ENCODE results near the gene UPK2.
"Not testable (repeated sequence)": the region's sequence is repeated elsewhere in the genome, so short reads cannot be mapped to it uniquely, and the experiment has no call there.

UPK2 gene

DNA sequence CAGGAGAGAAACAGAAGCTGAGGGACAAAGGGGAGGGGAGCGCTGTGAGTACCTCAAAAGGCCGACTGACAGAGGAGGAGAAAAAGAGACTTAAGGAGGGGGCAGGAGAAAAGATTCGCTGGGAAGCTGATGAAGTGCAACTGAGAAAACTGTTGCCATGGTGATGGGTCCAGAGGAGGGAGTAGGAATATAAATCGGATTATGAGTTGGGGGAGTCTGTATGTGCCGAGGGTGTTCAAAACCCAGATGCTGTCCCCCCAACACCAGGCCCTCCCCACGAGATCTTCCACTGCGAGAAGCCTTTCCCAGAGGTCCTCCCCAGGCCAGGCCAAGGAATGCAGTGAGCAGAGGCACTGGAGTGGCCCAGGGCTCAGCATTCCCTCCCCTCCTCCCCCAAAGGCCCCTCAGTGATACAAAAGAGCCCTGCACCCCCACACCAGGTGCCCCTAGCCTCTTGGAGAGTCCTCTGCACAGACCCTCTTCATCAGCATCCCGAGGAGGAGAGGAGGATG lies 16.6 kb upstream of the UPK2 start:
- no peak for DNase-seq

DNA sequence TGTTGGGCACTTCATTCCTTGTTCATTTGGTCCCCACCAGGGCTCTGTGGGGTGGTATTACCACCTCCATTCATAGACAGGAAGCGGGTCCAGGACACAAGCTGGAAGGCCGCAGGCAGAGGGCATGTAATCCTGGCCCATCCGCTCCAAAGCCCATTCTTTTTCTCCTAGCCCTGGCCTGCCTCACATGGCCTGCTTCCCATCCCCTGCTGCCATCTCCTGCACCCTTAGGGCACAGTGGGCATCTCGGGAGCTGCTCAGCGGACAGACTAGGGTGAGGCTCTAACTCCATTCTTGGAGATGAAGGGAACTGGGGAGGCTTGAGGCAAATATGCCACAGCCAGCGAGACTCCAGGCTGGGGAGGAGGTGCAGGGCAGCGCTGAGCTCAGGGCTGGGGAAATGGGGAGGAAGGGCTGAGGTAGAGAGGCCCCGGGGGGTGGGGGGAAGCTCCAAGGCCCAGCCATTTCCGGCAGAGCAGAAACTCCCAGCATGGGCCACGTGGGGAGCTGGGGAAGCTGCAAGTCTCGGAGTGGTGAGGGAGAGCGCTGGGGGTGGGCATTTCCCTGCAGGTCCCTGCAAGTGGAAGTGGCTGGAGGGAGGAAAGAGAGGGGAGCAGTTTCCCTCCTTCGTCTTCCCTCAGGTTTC lies 16.0 kb upstream of the UPK2 start:
- peak; percentile 60 for DNase-seq

DNA sequence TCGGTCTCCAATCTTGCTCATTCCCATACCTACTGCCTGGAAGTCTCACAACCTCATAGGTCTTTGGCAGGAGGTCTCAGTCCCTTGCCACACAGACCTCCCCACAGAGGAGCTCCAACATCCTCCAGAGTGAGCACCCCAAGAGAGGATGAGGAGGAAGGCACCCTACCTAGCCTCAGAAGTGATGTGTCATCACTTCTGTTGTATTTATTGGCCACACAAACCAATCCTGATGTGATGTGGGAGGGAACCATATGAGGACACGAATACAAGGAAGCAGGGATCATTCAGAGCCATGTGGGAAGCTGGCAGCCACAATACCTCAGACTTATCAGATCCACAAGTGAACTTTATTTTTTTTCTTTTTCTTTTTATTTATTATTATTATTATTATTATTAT lies 9.0 kb upstream of the UPK2 start:
- no peak for DNase-seq

GRCh38 chr11:118948000-118948399 lies 8.1 kb upstream of the UPK2 start:
- DNase-seq = no peak

DNA sequence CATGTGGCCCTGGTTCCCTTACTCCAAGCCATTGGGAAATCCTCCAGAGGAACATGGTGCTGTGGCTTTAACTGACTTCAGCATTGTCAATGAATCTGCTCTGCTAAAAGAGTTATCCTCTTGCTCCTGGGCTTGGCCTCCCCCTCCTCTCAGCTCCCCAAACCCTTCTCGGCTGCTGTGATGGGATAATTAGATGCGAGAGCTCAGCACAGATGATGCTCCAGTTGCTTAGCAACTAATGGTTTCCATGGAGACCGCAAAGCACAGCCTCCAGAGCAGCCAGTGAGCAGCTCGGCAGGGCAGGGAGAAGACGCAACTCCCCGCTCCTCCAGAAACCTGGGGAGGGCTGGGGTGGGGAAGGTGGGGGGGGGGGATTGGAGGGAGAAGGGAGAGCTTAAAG lies 2.8 kb upstream of the UPK2 start:
- peak; percentile 61 for DNase-seq

DNA sequence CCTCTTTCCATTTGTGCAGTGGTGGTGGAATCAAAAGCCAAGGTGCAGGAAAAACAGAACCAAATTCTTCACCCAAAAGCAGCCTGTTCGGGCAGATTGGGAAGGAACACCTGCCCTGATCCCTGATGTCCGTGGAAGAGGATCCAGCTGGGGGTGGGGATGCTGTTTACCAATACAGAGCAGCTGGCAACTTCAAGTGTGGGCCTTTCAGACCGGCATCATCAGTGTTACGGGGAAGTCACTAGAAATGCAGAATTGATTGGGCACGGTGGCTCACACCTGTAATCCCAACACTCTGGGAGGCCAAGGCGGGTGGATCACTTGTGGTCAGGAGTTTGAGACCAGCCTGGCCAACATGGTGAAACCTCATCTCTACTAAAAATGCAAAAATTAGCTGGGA lies 2.1 kb upstream of the UPK2 start:
- not testable (repeated sequence) for DNase-seq

DNA sequence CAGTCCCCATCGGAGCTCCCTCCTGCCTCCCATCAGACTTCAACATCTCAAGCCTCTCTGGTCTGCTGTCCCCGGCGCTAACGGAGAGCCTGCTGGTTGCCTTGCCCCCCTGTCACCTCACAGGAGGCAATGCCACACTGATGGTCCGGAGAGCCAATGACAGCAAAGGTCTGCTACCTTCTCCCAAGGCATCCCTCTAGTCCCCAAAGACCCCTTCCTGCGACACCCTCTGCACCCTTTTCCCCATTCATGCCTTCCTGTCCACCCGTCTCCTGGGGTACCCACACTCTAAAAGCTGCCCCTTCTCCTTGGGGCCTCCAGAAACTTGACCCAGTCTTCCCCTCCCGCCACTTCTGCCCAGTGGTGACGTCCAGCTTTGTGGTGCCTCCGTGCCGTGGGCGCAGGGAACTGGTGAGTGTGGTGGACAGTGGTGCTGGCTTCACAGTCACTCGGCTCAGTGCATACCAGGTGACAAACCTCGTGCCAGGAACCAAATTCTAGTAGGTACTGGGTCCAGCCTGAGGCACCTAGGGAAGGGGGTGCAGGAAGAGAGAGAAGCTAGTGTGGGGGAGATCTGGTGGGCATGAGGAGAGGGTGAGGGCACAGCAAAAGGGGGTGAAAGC lies 860 bp downstream of the UPK2 start:
- DNase-seq = no peak

DNA sequence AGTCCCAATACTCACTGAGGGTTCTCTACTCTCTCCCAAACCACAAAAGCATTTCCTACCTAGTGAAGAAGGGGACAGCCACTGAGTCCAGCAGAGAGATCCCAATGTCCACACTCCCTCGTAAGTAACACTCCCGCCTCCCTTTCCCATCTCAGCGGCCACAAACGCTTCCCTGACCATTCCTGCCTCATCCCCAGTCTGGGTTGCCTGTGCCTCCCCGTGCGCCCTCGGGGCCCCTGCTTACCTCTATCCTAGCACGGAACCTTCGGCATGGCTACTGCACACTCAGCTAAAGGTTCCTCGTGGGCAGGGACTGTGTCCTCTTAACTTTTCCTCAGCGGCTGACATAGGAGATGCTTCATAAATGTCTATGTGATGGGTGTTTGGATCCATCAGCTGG lies 1.5 kb downstream of the UPK2 start:
- DNase-seq = no peak

- DNase-seq = no peak
These were observed 1.9 kb downstream of the UPK2 start for GRCh38 chr11:118957968-118958367.

- DNase-seq = no peak
These were observed 2.5 kb downstream of the UPK2 start for GRCh38 chr11:118958577-118958976.

DNA sequence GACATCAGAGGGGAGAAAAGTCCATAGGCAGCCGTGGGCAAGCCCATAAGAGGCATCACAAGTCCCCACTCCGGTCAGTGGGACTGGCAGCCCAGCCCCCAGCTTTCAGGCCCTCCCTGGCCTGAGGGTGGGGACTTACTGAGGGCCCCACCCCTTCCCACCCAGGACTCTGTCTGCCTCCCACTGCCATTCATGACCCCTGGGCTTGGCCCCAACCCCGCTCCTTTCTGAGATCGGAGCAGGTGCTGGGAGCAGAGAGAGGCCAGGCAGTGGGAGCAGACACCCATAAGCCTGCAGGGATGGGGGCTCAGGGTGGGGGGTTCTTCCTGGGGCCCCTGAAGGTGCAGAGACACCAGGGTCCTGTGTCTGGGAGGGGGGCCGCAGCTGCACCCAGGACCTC lies 5.1 kb downstream of the UPK2 start:
- no peak for DNase-seq

DNA sequence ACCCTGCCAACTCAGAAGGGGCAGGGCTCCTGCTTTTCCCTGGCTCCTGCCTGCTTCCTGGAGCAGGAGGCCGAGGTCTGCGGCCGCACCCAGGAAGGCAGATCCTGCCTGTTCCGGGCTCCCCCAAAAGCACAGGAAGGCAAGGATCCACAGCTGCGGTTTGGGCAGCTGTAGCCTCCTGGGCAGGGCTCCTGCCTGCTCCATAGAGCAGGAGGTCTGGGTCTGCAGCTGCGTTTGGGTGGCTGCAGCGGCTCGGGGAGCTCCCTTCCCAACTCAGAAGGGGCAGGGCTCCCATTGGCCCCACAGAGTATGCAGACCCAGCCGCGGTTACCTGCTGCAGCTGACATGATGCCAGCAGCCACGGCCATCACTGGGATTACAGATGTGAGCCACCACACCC lies 5.5 kb downstream of the UPK2 start:
- peak; percentile 41 for DNase-seq

- not testable (repeated sequence) for DNase-seq
These were observed 13.4 kb downstream of the UPK2 start for GRCh38 chr11:118969508-118969907.

GRCh38 chr11:118971646-118972045 lies 15.5 kb downstream of the UPK2 start, which contains the start of gene FOXR1:
TSS of gene FOXR1 (plus strand) at chr11:118971761. CDS start at chr11:118971932, 171 bp downstream.
- no peak for DNase-seq

GRCh38 chr11:118973985-118974384 lies 17.9 kb downstream of the UPK2 start:
- DNase-seq = no peak

DNA sequence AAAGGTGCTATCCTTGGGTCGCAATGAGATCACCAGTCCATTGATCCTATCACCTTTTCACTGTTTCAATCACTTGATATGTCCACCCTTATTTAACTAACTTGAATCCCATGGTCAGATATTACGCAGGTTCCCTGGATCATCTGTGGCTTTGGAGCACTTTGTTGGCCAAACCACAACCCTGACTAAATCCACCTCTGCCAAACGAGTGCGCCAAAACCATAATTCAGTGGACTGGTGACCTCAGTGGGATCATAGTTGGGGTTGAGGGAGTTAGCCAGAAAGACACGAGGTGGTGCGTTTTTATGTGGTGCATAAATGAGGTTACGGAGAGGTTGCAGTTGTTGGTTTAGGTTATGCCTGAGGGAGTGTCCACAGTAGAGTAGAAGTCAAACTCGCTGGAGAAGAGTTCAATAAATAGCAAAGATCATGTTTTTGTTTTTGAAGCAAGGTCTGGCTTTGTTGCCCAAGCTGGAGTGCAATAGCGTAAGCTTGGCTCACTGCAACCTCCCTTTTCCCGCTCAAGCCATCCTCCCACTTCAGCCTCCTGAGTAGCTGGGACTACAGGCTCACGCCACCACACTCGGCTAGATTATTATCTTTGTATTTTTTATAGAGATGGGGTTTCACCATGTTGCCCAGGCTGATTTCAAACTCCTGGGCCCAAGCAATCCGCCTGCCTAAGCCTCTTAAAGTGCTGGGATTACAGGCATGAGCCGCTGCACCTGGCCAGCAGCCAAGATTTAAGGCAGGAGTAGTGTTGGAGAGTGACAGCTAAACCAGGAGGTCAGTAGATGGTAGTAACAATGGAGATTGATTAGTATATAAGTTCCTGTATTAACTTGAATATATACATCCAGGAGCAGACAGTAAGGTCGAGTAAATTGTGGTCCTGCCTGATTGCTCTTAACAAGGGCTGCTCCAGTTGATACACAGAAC lies 19.9 kb downstream of the UPK2 start:
- DNase-seq = no peak

GRCh38 chr11:118979434-118979833 lies 23.3 kb downstream of the UPK2 start:
- DNase-seq = peak; percentile 64

GRCh38 chr11:118980191-118980881 lies 24.2 kb downstream of the UPK2 start:
- DNase-seq = peak; percentile 85

DNA sequence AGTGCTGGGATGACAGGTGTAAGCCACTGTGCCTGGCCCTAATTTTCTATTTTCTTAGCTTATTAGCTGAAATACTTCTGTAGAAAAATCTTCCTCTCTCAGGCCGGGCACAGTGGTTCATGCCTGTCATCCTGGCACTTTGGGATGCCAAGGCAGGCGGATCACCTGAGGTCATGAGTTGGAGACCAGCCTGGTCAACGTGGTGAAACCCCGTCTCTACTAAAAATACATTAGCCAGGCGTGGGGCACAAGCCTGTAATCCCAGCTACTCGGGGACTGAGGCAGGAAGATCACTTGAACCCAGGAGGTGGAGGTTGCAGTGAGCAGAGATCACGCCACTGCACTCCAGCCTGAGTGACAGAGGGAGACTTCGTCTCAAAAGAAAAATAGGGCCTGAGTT lies 28.2 kb downstream of the UPK2 start:
- not testable (repeated sequence) for DNase-seq

GRCh38 chr11:118984825-118985224 lies 28.7 kb downstream of the UPK2 start:
- DNase-seq = no peak

- DNase-seq = no peak
These were observed 32.2 kb downstream of the UPK2 start for GRCh38 chr11:118988280-118988679.

- not testable (repeated sequence) for DNase-seq
These were observed 35.5 kb downstream of the UPK2 start for GRCh38 chr11:118991486-118992038.
